Measurements from ENCODE around the gene SLC6A13.

SLC6A13 gene

GRCh38 chr12:254039-254438 lies 8.6 kb downstream of the SLC6A13 start:
- DNase-seq (ENCODE audit: insufficient read length, low spot score) (no peak), FAIRE-seq (no peak)
- TF ChIP-seq, protein P1, sequence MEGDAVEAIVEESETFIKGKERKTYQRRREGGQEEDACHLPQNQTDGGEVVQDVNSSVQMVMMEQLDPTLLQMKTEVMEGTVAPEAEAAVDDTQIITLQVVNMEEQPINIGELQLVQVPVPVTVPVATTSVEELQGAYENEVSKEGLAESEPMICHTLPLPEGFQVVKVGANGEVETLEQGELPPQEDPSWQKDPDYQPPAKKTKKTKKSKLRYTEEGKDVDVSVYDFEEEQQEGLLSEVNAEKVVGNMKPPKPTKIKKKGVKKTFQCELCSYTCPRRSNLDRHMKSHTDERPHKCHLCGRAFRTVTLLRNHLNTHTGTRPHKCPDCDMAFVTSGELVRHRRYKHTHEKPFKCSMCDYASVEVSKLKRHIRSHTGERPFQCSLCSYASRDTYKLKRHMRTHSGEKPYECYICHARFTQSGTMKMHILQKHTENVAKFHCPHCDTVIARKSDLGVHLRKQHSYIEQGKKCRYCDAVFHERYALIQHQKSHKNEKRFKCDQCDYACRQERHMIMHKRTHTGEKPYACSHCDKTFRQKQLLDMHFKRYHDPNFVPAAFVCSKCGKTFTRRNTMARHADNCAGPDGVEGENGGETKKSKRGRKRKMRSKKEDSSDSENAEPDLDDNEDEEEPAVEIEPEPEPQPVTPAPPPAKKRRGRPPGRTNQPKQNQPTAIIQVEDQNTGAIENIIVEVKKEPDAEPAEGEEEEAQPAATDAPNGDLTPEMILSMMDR (IDR thresholded peaks at IDR 0.05; ENCODE audit: insufficient read depth, missing control alignments), result no peak

GRCh38 chr12:253116-253831 lies 9.4 kb downstream of the SLC6A13 start:
- FAIRE-seq (no peak), DNase-seq (ENCODE audit: insufficient read length, low spot score) (no peak)
- TF ChIP-seq, protein P1 (IDR thresholded peaks at IDR 0.05; ENCODE audit: insufficient read depth, missing control alignments), result no peak

- FAIRE-seq (no peak), DNase-seq (ENCODE audit: insufficient read length, low spot score) (no peak)
- TF ChIP-seq, protein P1 (IDR thresholded peaks at IDR 0.05; ENCODE audit: insufficient read depth, missing control alignments), result no peak
These were observed 10.0 kb downstream of the SLC6A13 start for GRCh38 chr12:252636-253035.

DNA sequence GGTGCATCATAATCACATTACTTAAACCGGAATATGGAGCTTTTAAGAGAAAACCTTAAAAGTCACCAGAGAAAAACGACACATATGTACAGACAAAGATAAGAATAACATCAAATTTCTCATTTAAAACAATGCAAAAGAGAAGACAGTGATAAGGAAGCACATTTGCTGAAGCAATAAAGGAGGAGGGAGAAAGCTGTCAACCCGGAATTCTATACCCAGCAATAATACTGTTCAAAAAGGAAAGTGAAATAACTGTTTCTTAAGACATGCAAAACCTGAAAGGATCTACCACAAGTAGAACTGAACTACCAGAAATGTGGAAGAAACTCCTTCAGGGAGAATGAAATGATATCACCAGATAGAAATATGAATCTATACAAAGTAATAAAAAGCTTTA lies 15.4 kb downstream of the SLC6A13 start:
- TF ChIP-seq, protein P1 (IDR thresholded peaks at IDR 0.05; ENCODE audit: insufficient read depth, missing control alignments), result no peak
- FAIRE-seq (no peak), DNase-seq (ENCODE audit: insufficient read length, low spot score) (no peak)

GRCh38 chr12:243381-243780 lies 19.3 kb downstream of the SLC6A13 start:
- TF ChIP-seq, protein P1 (IDR thresholded peaks at IDR 0.05; ENCODE audit: insufficient read depth, missing control alignments), result no peak
- DNase-seq (ENCODE audit: insufficient read length, low spot score), result no peak
- no peak for FAIRE-seq

DNA sequence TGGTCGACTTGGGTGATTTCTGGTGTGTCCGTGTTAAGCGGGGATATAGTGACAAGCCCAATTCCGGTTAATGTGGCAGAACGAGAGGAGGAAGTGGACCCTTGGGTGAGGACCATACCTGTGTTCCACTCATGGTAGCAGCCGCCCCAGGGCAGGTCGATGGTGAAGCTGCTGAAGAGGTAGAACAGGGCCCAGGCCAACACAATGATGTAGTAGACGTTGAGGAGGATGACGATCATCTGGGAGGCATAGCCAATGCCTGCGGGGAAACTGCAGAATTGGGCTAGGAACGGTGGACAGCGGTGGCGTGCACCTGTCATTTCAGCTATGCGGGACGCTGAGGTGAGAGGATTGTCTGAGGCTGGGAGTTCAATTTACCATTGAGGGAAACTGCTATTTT lies 20.1 kb downstream of the SLC6A13 start:
- no peak for FAIRE-seq
- no peak for DNase-seq (ENCODE audit: insufficient read length, low spot score)
- TF ChIP-seq, protein P1 (IDR thresholded peaks at IDR 0.05; ENCODE audit: insufficient read depth, missing control alignments), result no peak

GRCh38 chr12:241266-241665 lies 21.4 kb downstream of the SLC6A13 start:
- TF ChIP-seq, protein P1 (IDR thresholded peaks at IDR 0.05; ENCODE audit: insufficient read depth, missing control alignments), result no peak
- DNase-seq (ENCODE audit: insufficient read length, low spot score) (no peak), FAIRE-seq (no peak)
